Esophagus muscularis mucosa (tissue), 4 donors: Measurements from ENCODE around the gene CER1.

Source experiments
- EP300 ChIP-seq: sonication (generic); formaldehyde crosslinking; IDR thresholded peaks from one replicate; pipeline ENCODE4 v1.6.1; 2017; ENCODE audit warnings: antibody characterized with exemption
- POLR2A ChIP-seq: fragments of 450-650 bp; IDR thresholded peaks from one replicate; pipeline ENCODE4 v1.6.1; 2017; ENCODE audit warnings: antibody characterized with exemption, moderate library complexity, mild to moderate bottlenecking, low read depth
- TF ChIP-seq, protein P1 (sequence below), 3 experiments: fragments of 200-600 bp in 2 of 3; fragments of 450-650 bp in 1 of 3; sonication (generic) in 2 of 3; IDR thresholded peaks; one replicate each; pipeline ENCODE4 v1.5.1; 2017 to 2019; ENCODE audit warnings: antibody characterized with exemption in 3 of 3, mild to moderate bottlenecking in 2 of 3, moderate library complexity in 1 of 3

DNA sequence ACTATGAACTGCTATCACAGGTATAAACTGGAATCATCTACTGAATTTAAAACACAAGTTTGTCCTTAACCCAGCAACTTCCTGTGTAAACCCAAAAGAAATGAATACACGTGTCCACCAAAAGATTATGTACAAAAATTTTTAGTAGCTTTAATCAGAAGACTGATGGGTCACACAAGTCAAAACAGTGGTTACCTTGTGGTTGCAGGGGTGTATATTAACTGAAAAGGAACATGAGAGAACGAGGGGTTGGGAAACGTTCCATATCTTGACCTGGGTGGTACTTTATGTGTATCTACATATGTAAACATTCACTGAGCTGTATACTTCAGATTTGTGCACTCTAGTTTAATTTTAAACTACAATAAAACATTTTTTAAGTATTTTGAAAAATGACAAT, 47.9 kb downstream of the CER1 start:
- TF ChIP-seq, protein P1, sequence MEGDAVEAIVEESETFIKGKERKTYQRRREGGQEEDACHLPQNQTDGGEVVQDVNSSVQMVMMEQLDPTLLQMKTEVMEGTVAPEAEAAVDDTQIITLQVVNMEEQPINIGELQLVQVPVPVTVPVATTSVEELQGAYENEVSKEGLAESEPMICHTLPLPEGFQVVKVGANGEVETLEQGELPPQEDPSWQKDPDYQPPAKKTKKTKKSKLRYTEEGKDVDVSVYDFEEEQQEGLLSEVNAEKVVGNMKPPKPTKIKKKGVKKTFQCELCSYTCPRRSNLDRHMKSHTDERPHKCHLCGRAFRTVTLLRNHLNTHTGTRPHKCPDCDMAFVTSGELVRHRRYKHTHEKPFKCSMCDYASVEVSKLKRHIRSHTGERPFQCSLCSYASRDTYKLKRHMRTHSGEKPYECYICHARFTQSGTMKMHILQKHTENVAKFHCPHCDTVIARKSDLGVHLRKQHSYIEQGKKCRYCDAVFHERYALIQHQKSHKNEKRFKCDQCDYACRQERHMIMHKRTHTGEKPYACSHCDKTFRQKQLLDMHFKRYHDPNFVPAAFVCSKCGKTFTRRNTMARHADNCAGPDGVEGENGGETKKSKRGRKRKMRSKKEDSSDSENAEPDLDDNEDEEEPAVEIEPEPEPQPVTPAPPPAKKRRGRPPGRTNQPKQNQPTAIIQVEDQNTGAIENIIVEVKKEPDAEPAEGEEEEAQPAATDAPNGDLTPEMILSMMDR (IDR thresholded peaks at IDR 0.05) = no peak
- TF ChIP-seq POLR2A = no peak
- TF ChIP-seq EP300 = no peak
